ENCODE data around the gene BTG4. TPM values are rescaled to one million over a fixed set of nuclear protein-coding genes. Genes with fewer than 3 reads are reported as not detected.

The BTG4 gene
- total and polyA plus RNA-seq, 2 donors (not counting 3 experiments of a cell fraction or from before 2014, with no cell fraction given), result not detected

GRCh38 chr11:111449696-111450479, 62.3 kb downstream of the BTG4 start:
- no peak overlapping the region for H3K4me2 ChIP-seq (ENCODE audit: insufficient read depth, low read length)
- no peak overlapping the region for H2AFZ ChIP-seq (ENCODE audit: low read depth, low read length)
- TF ChIP-seq MAX (IDR thresholded peaks at IDR 0.05; ENCODE audit: insufficient read depth, insufficient read length) (no peak), FOS (IDR thresholded peaks at IDR 0.05; ENCODE audit: borderline replicate concordance, insufficient read depth, low read length) (no peak), JUN (IDR thresholded peaks at IDR 0.05; ENCODE audit: borderline replicate concordance, insufficient read depth, insufficient read length, low read depth) (no peak), POLR2A (IDR thresholded peaks at IDR 0.05; ENCODE audit: low read depth, low read length) (no peak), EZH2 (IDR thresholded peaks at IDR 0.05; ENCODE audit: borderline replicate concordance, low read depth, low read length, severe bottlenecking) (no peak), POLR2AphosphoS5 (IDR thresholded peaks at IDR 0.05; ENCODE audit: insufficient read depth, low read depth, low read length) (no peak), GATA2 (IDR thresholded peaks at IDR 0.05; ENCODE audit: insufficient read depth, insufficient read length, low read depth, low read length) (no peak), MYC (IDR thresholded peaks at IDR 0.05; ENCODE audit: low read depth, low read length) (no peak)
- TF ChIP-seq, protein P1, sequence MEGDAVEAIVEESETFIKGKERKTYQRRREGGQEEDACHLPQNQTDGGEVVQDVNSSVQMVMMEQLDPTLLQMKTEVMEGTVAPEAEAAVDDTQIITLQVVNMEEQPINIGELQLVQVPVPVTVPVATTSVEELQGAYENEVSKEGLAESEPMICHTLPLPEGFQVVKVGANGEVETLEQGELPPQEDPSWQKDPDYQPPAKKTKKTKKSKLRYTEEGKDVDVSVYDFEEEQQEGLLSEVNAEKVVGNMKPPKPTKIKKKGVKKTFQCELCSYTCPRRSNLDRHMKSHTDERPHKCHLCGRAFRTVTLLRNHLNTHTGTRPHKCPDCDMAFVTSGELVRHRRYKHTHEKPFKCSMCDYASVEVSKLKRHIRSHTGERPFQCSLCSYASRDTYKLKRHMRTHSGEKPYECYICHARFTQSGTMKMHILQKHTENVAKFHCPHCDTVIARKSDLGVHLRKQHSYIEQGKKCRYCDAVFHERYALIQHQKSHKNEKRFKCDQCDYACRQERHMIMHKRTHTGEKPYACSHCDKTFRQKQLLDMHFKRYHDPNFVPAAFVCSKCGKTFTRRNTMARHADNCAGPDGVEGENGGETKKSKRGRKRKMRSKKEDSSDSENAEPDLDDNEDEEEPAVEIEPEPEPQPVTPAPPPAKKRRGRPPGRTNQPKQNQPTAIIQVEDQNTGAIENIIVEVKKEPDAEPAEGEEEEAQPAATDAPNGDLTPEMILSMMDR (IDR thresholded peaks at IDR 0.05; ENCODE audit: extremely low read depth in 1 of 2, insufficient read depth in 1 of 2, low read depth in 1 of 2, low read length in 2 of 2), result no peak
- no peaks in the 10 kb centered on the region for H3K36me3 ChIP-seq (ENCODE audit: control insufficient read depth in 2 of 2, extremely low read depth in 1 of 2, insufficient read depth in 2 of 2, low read length in 2 of 2)
- H3K9ac ChIP-seq (replicated peaks; ENCODE audit: extremely low read depth, insufficient read depth, low read length), result no peak overlapping the region
- ChIA-PET CTCF (interaction anchor here (1.3 kb wide), 1 partner anchor 20 kb away, joined by 4 read pairs; no protein-coding TSS in a partner anchor), POLR2A (no interaction called here)
- no TSS peak for BruUV-seq (replicated peaks)
- DNase-seq (ENCODE audit: low read depth, low spot score) (no peak), FAIRE-seq (no peak)
- H3K27ac ChIP-seq (ENCODE audit: insufficient read depth, low read depth, low read length), result no peak overlapping the region
- no peaks in the 10 kb centered on the region for H3K9me3 ChIP-seq (replicated peaks; ENCODE audit: control insufficient read depth, insufficient read depth, low read length)
- no peaks in the 10 kb centered on the region for H3K27me3 ChIP-seq (ENCODE audit: control insufficient read depth in 2 of 2, insufficient read depth in 2 of 2, low read length in 2 of 2)
- no peaks in the 10 kb centered on the region for H3K9me1 ChIP-seq (replicated peaks; ENCODE audit: control insufficient read depth, extremely low read depth, insufficient read depth, low read length)
- peaks cover 3% of the 10 kb centered on the region for H3K4me1 ChIP-seq (ENCODE audit: control insufficient read depth, extremely low read depth, insufficient read depth, low read length)
- no peaks in the 10 kb centered on the region for H3K79me2 ChIP-seq (ENCODE audit: control insufficient read depth, insufficient read depth, low read length)
- intact Hi-C loops (cut with micrococcal nuclease) (loop anchor here (10.0 kb wide), 1 partner anchor 985 kb away; no protein-coding TSS in a partner anchor), dilution Hi-C loops (cut with MboI; ENCODE audit: extremely low pct_ligation_motif_present, low sequenced_read_pairs) (no loop called here)
- H4K20me1 ChIP-seq (replicated peaks; ENCODE audit: control insufficient read depth, extremely low read depth, insufficient read depth, low read length), result no peaks in the 10 kb centered on the region
- no peak overlapping the region for H3K4me3 ChIP-seq (replicated peaks in 1 of 3; ENCODE audit: insufficient read depth in 1 of 3, low read depth in 1 of 3, low read length in 3 of 3)
